HG03108 (cell line): Measurements from ENCODE around the gene MYRIP.
"Not testable (repeated sequence)": the region's sequence is repeated elsewhere in the genome, so short reads cannot be mapped to it uniquely, and the experiment has no call there.

Experiments
- ATAC-seq: cut with Tn5 transposase; IDR thresholded peaks from one replicate; pipeline ENCODE4 v1.9.1; 2021; ENCODE audit warnings: moderate library complexity; ENCODE audit not compliant: unreplicated experiment

The MYRIP gene

DNA sequence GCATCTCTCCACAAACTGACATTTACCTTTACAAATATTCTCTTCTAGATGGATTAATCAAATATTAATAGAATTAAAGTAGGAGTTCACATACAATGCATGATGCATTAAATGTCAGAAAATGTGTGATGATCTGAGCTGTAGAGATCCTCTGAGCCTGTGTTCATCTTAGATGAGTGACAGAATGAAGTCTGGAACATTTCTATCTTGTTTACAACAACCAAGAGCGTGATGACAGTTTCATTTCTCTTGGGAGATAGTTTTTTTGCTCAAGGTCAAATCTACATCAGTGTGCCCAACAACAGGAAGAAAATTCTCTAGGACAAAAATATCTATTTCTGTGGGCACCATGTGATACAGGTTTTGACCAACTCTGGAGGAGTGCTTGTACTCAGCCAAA, 211.9 kb downstream of the MYRIP start:
- no peak for ATAC-seq

DNA sequence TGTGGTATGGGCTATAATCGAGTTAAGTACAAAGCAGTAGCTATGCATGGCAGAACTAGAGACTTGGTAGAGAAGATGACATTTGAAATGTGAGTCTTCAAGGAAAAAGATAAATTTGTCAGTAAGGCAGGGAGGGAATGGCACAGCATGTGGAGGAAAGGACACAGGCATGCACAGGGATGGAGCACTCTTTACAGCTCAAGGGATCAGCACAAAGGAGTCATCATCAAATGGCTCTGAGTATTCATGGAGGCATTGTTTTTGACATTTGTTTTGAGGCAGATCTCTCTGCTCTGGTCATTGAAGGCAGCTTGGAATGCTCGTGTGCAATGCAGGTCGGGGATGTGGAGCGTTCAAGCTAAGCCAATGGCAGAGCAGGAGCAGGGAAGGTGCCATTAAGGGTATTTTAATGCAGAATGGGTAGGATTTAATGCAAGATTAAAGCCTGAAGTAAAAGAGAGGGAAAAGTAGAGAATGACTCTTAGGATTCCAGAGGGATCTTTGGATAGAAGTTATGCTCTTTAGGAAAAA, 213.0 kb downstream of the MYRIP start:
- ATAC-seq: no peak

DNA sequence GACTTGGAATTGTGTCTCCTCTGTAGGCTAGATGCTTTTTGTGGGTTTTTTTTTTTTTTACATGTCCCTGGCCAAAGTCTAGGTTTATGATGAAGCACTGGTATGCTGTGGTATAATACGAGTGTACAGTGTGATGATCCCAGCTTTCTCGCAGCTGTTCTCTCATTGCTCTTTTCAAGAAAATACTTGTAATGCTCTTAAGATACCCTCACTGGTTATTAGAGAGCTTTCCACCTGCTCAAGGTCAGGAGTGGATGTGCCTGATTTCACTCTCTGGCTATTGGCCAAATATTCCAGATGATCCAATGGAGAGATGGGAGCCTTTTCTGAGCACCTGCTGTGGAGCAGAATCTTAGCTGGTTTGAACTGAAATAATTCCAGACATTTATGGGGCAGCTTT, 215.1 kb downstream of the MYRIP start:
- ATAC-seq: no peak

DNA sequence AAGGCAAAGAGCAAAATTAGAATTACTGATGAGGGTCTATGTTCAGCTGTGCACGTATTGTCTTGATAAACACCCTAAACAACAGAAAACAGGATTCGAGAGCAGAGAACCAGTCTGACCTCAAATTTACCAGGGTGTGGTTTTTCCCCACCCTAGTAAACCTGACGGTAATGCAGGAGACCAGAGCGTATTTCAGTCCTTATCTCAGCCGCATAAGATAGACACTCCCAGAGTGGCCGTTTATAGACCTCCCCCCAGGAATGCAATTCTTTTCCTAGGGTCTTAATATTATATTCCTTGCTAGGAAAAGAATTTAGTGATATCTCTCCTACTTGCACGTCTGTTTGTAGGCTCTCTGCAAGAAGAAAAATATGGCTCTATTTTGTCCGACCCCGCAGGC, 216.5 kb downstream of the MYRIP start:
- ATAC-seq: not testable (repeated sequence)

DNA sequence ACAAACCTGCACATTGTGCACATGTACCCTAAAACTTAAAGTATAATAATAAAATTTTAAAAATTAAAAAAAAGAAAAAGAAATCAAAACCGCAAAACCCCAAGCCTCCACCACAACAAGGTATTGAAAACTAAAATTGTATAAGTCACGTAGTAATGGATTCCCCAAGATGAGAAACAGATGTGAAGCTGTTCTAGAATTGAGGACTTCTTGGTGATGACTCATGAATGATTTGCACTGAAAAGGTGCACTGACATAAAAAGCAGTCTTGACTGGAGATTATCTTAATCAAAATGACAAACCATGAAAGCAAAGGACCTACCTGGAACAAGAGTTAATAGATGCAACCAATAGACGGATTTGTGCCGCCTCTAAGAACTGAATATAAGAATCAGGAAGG, 225.8 kb downstream of the MYRIP start:
- ATAC-seq: no peak

DNA sequence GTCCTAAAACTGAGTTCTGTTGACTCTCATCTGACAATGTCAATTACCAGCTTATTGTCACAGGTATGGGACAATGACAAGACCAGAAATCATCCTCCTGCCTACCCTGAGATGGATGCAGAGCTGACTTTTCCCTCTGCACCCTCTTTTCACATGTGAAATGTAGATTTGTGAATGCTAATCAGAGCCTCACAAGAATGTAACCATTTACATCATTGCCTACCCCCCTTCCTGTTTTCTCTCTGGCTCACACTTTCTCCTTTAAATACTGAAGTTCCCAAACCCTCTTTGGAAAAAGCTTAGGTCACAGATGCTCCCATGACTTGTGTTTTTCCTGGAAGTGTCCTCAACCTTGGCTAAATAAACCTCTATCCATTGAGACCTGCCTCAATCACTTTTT, 228.2 kb downstream of the MYRIP start:
- ATAC-seq: no peak

DNA sequence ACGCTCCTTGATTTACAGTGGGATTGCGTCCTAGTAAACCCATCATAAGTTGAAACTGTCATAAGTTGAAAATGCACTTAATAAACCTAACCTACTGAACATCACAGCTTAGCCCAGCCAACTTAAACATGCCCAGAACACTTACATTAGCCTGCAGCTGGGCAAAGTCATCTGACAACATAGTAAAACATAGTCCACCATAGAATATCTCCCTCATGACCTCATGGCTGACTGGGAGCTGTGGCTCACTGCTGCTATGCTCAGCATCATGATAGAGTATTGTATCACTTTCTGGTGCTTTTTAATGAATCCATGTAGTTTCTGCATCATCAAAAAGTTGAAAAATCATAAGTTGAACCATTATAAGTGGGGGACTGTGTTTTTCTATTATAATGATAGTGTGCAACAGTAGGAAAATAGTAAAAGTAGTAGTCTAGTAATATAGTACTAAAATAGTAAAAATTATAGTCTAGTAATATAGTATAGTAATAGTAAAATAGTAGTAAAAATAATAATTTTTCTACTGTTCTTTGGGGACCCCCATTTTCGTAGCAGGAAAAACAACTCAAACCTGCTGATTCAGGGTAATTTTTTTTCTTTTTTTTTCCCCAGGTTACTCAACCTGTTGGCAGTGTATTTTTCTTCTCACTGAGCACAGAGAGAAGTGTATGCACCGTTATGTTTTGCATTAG, 233.5 kb downstream of the MYRIP start:
- no peak for ATAC-seq

DNA sequence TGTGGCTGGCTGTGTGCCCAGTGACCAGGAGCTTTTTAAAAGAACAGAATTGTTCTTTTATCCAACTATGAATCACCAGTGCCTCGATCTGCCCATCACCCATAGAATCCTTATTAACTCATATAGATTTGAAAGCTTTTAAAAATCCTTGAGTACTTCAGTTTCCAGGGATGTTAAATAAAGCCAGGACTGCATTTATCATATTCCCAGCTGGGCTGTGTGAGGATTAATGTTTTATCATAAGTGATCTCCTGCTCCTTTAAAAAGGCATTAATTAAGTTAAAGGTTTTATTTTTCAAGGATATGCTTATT, 234.0 kb downstream of the MYRIP start:
- no peak for ATAC-seq

DNA sequence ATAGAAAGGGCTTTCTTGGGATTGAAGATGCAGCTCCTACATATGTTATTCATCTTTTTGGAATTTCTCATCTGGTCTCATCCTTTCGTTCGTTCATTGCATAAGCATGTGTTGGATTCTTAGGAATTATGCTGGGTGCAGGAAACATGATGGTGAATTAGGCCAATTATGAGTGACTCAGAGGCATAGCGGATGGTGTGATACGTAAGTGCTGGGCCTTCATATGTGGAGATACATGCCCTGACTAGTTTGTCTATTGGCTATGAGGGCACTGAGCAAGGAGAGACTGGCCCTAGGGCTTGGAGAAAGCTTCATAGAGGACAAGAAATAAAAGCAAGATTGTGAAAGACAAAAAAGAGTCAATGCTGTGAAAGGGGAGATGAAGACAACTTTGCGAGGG, 235.1 kb downstream of the MYRIP start:
- ATAC-seq: no peak

DNA sequence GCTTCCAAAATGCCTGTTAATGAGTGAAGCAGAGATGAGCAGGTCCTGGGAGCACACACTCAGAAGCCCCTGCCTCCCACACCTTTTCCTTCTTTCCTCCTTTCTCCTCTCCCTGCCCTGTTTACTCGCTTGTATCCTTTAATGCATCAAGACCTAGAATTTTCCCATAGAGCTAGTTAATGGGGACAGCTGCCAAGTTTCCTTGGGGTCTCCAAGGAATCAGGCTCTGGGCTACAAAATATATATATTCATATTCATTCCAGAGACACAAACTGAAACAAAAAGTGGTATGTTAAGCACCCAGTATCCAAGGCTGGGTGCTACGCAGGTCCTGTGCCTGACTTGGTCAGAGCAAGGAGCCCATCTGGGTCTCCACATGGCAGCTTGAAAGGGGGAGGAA, 235.6 kb downstream of the MYRIP start:
- ATAC-seq: no peak

DNA sequence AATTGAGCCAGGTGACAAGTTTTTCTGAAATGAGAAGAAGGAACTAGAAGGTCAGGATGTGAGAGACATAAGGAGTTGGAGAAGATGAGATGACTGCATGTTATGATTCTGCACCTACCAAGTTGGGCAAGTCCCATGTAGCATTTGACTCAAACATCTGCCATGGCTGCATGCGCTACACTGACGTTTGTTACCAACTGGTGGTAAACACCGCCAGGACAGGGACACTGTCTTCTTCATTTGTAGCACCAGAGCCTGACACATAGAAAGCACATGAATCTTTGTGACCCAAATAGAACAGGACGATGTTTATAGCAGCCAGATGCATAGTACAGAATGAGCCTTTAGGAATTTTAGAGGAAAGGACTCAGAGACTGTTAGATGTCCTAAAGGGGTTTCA, 236.7 kb downstream of the MYRIP start:
- no peak for ATAC-seq

DNA sequence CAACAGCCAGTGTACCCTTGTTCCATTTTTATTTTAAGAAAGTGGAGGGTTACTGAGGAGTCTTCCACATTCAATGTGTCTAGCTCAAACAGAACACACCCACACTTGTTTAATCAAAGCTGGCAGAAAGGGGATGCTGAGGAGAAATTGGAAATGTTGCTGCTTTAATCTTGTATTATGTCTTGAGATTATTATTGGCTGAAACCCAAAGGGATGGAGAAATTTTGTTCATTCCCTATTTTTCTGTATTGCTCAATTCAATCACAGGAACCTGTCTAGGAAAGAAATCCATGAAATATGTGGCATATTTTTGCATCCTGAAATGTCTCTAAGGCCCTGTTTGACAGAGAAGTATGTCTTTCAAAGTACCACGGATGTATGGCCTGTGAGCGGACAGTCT, 238.0 kb downstream of the MYRIP start:
- ATAC-seq: no peak

DNA sequence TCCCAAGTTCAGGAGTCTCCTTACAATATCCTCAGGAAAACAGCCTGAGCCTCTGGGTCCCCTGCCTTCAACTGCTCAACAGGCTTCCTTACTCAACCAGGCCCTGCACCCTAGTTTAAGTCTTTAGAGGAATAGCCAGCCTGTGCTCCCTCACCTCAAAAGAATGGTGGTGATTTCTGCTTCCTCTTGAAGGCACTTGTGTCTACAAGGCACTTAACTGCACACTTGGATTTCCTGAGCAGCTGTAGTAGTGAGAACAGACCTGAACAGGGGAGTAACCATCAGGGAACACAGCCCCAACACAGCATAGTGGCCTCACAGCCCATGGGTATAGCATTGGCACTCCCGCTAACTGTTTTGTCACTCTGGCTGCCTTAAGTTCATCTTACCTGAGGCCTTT, 244.3 kb downstream of the MYRIP start:
- no peak for ATAC-seq

DNA sequence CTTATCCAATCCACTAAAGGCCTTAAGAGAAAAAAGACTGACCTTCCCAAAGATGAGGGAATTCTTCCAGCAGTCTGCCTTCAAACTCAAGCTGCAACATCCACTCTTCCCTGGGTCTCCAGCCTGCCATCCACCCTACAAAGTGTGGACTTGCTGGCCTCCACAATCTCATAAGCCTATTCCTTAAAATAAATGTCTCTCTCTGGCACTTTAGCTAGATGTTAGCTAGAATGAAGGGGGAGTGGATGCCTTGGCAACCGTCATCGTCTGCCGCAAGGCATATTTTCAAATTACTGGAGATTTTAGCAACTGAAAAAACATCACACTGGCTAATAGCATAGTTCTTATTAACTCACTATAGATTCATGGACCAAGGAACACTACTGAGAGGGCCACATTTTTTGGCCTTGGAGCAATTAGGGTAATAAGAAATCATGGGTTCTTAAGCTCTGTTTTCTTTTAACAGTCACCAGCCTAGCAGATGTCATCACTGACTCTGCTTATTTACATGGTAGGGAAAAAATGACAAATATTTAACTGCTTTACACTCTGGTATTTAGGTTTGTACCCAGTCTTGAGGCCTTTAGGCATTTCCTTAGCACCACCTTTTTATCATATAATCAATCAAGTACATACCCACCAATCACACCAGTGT, 245.3 kb downstream of the MYRIP start:
- no peak for ATAC-seq

DNA sequence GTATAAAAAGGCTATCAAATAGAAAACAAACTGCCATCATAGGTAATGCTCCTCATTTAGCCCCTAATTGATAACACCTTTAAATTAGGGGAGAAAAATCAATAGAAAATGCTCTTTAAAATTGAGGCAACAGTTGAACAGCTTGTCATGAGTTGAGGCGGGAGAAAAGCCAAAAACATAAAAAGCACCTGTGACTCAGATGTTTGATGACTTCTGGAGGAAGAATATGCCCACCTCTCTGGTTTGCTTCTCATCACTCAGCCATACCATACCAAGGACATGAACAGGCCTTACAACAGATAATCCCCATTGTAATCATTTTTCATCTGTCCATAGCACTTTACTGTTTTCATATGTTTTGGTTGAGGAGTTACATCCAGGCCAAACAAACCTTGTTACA, 246.0 kb downstream of the MYRIP start:
- no peak for ATAC-seq

DNA sequence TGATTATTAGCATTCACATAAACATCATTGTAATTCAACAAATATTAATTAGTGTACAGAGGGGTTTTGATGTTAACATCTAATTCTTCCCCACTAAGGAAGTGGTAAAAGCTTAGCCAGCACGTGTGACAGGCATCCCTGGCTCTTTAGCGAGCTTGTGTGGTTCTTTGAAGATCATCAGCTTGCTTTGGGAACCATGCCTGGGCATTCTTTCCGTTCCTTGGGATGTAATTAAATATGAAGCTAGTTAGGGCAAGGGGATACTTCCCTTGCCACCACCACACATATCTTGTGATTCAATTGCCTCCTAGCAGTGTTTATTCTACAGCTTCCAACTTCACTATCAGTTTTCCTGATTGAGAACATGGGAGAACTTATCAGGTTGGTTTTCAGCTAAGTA, 246.5 kb downstream of the MYRIP start:
- no peak for ATAC-seq

DNA sequence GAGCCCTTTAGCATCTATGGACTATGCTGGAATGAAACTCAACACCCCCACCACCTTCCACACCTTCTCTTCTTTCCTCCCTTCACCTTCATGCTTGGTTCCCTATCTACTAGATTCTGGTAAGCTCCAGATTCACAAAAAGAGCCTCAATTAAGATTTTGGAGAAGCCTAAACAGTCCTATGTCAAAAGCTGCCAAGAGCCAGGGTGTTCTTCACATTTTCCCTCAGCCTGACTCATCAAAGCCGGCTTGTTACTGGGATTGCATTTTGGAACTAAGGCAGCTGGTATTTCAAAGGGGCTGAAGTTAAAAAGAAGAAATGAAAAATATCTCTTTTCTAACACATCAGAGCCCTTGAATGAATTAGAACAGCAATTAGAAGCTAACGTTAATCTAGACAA, 247.7 kb downstream of the MYRIP start:
- ATAC-seq: no peak

DNA sequence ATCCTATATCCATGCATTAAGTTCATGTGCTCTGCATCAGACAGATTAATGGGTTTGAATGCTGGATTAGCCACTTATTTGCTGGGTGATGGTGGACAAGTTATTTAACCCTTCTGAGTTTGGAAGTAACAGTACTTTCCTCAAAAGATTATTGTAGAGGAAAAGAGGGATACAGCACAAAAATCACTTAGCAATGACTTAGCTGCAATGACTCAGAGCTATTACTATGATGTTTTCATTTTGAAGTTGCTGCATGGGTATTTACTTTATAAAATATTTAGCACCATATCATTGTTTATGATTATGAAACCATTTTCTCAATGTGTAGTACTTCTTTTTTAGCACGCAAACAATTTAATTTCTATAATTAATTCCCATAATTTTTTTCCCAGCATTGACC, 248.4 kb downstream of the MYRIP start:
- no peak for ATAC-seq

DNA sequence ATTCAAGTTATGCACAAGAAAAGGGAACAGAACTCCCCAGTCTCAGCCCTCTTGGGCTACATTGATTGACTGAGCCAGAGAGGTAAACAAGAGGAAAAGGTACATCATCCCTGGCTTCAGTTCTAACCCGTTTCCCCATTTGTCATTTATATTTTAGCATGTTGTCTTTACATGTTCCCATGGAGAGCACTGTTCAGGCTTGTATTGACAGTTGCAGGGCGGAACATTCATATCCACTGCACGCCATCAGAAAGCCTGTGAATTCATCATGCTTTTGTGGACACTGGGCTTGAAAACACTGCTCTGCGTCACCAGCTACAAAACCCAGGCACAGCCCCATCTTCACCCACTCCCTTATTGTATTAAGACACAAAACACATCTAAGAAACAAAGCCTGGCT, 259.2 kb downstream of the MYRIP start:
- no peak for ATAC-seq

DNA sequence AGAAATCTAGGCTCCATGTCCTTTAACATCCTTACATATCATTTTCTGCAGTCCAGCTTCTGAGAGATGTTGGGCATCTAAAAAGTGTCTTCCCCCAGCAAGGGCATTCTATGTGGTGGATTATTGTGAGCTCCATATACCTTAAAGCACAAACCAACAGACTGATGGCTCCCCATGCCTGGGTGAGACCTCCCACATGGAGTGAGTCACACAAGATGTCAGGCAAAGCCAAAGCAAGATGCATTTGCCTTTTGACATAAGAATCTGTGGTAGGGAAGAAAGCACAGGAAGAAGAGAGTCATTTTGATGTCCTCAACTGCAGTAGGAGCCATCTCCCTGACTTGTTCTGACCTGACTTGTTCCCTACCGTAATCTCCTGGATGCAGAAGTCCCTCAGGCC, 261.4 kb downstream of the MYRIP start:
- ATAC-seq: no peak

DNA sequence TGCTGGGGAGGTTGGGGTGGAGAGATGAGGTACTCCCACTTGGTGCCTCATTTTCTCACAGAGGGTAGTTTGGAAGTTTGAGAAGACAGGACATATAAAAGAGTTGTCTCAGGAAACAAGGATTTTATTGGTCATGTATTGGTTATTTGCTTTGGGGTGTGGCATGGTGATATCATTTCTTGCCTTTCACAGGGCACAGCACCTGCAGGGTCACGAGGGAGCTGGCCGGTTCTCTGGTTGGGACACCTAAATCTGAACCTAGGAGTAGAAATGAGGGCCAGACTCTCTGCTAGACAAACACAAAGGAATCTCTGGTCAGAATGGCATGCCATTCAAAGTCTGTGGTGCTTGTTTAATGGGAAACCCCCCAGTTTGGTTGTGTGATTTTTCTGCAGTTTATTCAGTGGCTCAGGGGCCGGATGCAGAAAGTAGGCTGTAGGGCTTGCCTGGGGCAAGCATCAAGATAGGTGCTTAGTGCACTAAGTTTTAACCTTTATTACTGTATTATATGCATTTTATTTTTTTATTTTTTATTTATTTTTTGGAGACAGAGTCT, 262.4 kb downstream of the MYRIP start:
- ATAC-seq: no peak

DNA sequence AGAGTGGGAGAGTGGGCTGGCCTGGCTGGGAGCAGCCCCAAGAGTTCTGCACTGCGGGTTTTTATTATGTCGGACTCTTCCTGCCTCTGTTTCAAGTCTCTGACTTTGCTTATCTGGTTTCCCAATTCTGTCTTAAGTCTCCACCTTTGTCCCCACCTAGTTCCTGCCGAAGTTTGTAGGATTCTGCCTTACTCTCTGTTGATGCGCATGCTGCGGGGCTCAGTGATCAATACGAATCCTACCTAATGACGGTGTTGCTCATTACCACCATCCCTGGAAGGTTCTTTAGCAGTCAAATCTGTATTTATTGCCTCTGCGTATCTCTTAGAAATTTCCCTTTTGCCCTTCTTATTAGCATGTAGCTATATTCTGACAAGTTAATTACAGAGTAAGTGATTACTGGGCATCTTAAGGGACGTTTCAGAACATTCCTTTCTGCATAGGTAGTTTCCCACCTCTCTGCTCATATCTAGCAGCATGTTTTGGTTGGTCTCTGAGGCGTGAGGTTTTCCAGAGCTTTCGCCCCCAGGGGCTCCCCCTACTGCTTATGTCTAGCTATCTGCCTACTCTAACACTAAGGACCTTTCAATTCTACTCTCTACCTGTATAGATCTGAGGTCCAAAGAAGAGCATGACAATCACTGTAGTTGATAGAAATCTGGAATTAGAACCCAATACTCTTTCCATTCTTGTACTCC, 264.1 kb downstream of the MYRIP start:
- ATAC-seq: no peak
